Natural killer cell (primary cell): ENCODE data around the gene PECR. TPM values are rescaled to one million over a fixed set of nuclear protein-coding genes. Genes with fewer than 3 reads are reported as not detected.
A peak's percentile ranks its signal among the peaks of the same experiment; 100 is the strongest.

Experiments used
- ATAC-seq, 3 donors: fragments of 150-1000 bp in 2 of 3; fragments of 200-7000 bp in 1 of 3; cut with Tn5 transposase; 1 replicate in 1 of 3; 2 replicates in 2 of 3; pipeline ENCODE4 v1.10.0; 2021; ENCODE audit warnings: mild to moderate bottlenecking in 2 of 3, moderate library complexity in 2 of 3
- DNase-seq, 2 donors: peaks; one replicate each; pipeline versions ENCODE4 v3.0.0 to v3.0.0-alpha.2; 2013 to 2021; ENCODE audit warnings: mixed read lengths in 1 of 2
- H3K27ac ChIP-seq: one replicate; pipeline ENCODE4 v1.5.1; 2013; ENCODE audit warnings: mild to moderate bottlenecking, low read length
- H3K27me3 ChIP-seq: one replicate; pipeline ENCODE4 v1.6.1; 2013; ENCODE audit warnings: low read length; ENCODE audit not compliant: control insufficient read depth, insufficient read depth
- H3K36me3 ChIP-seq: one replicate; pipeline ENCODE4 v1.6.1; 2013; ENCODE audit warnings: low read length; ENCODE audit not compliant: control insufficient read depth, insufficient read depth
- H3K4me1 ChIP-seq: one replicate; pipeline ENCODE4 v1.6.1; 2013; ENCODE audit warnings: low read length; ENCODE audit not compliant: control insufficient read depth, insufficient read depth
- H3K4me3 ChIP-seq: one replicate; pipeline ENCODE4 v1.5.1; 2013; ENCODE audit warnings: low read length
- H3K9me3 ChIP-seq: one replicate; pipeline ENCODE4 v1.6.1; 2013; ENCODE audit warnings: low read length; ENCODE audit not compliant: control insufficient read depth, insufficient read depth
- H3K27ac Mint-ChIP-seq, 2 donors: one replicate each; pipeline ENCODE4 v1.8.0; 2022; ENCODE audit warnings: mild to moderate bottlenecking in 2 of 2, mixed read lengths in 2 of 2, moderate library complexity in 1 of 2
- H3K27me3 Mint-ChIP-seq, 2 donors: one replicate each; pipeline ENCODE4 v1.8.0; 2022; ENCODE audit warnings: low read depth in 2 of 2, mixed read lengths in 2 of 2
- H3K36me3 Mint-ChIP-seq: one replicate; pipeline ENCODE4 v1.8.0; 2022; ENCODE audit warnings: mixed read lengths
- H3K4me1 Mint-ChIP-seq, 2 donors: one replicate each; pipeline ENCODE4 v1.8.0; 2022; ENCODE audit warnings: mixed read lengths in 2 of 2
- H3K4me3 Mint-ChIP-seq: one replicate; pipeline ENCODE4 v1.8.0; 2022; ENCODE audit warnings: mild to moderate bottlenecking, moderate library complexity, mixed read lengths
- H3K9me3 Mint-ChIP-seq, 2 donors: one replicate each; pipeline ENCODE4 v1.8.0; 2022; ENCODE audit warnings: mixed read lengths in 2 of 2
- WGBS: methylation state at CpG from one replicate; pipeline ENCODE4 v1.1.7; 2013; ENCODE audit warnings: missing lambda C conversion rate; ENCODE audit not compliant: insufficient coverage; 5-methylcytosine and 5-hydroxymethylcytosine counted together
- intact Hi-C: fragments of 100-400 bp; cut with micrococcal nuclease; formaldehyde crosslinking; loops from one replicate; pipeline ENCODE4 v1.14.2; 2022
- total RNA-seq, 4 donors: library from RNA; stranded (reverse); fragments of 120-200 nt in 1 of 4; gene quantifications; one replicate each; pipeline versions ENCODE4 v1.2.3 to v1.2.4, GENCODE V29; 2013 to 2022
- TF ChIP-seq, protein P1 (sequence below): fragments of 200-600 bp; IDR thresholded peaks from one replicate; pipeline ENCODE4 v1.8.0; 2022; ENCODE audit warnings: antibody characterized with exemption

The PECR gene
- total RNA-seq, 3 donors from 2014 or later (not counting 1 experiment from before 2014, with no cell fraction given) = 15.4 to 25.7 (median 17.5) TPM

DNA sequence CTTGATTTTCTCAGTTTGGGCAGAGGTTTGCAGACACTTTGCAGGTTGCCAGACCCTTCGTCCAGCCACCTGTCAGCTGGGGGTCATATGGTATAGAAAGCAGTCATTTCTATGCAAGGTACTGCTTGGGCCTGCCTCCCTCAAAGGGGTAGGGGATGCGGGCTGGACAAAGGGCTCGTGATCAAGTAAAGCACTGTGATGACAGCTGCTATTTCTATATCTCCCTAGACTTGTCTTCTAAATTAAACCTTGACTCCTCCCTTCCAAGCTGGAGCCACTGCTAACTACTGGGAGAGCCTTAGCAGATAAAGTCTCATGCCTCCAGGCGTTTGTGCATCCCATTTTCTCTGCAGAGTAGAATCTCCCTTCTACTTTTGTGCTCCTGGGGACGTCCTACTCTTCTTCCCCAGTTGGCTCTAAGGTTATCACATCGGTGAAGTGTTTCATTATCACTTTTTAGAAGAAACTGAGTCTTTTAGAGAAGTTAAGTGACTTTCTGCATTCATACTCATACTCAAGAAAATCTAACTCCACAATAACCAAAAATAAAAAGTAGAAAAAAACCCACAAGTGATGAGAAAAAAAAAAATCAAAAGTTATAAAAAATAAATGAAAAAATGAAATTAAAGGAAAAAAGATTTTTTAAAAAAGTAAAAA is 26.8 kb upstream of the PECR start:
- peak overlapping the region; percentile 98 to 100 for H3K27ac Mint-ChIP-seq
- Histone ChIP-seq H3K27ac (peak overlapping the region; percentile 60), H3K4me3 (peak overlapping the region; percentile 99), H3K36me3 (peaks cover 24% of the 10 kb centered on the region), H3K4me1 (peaks cover 7% of the 10 kb centered on the region), H3K27me3 (no peaks in the 10 kb centered on the region), H3K9me3 (no peaks in the 10 kb centered on the region)
- H3K4me3 Mint-ChIP-seq = peak overlapping the region; percentile 100
- H3K9me3 Mint-ChIP-seq = no peaks in the 10 kb centered on the region
- ATAC-seq = no peak
- H3K27me3 Mint-ChIP-seq = no peaks in the 10 kb centered on the region
- intact Hi-C loops = no loop called here
- WGBS = 81% methylated on average over 5 of the region's 6 CpGs
- TF ChIP-seq, protein P1, sequence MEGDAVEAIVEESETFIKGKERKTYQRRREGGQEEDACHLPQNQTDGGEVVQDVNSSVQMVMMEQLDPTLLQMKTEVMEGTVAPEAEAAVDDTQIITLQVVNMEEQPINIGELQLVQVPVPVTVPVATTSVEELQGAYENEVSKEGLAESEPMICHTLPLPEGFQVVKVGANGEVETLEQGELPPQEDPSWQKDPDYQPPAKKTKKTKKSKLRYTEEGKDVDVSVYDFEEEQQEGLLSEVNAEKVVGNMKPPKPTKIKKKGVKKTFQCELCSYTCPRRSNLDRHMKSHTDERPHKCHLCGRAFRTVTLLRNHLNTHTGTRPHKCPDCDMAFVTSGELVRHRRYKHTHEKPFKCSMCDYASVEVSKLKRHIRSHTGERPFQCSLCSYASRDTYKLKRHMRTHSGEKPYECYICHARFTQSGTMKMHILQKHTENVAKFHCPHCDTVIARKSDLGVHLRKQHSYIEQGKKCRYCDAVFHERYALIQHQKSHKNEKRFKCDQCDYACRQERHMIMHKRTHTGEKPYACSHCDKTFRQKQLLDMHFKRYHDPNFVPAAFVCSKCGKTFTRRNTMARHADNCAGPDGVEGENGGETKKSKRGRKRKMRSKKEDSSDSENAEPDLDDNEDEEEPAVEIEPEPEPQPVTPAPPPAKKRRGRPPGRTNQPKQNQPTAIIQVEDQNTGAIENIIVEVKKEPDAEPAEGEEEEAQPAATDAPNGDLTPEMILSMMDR = no peak
- H3K36me3 Mint-ChIP-seq = peaks cover 7% of the 10 kb centered on the region
- peaks cover 46 to 48% of the 10 kb centered on the region in 2 donors for H3K4me1 Mint-ChIP-seq
- peak in 1 of 2 donors; percentile 33 for DNase-seq

DNA sequence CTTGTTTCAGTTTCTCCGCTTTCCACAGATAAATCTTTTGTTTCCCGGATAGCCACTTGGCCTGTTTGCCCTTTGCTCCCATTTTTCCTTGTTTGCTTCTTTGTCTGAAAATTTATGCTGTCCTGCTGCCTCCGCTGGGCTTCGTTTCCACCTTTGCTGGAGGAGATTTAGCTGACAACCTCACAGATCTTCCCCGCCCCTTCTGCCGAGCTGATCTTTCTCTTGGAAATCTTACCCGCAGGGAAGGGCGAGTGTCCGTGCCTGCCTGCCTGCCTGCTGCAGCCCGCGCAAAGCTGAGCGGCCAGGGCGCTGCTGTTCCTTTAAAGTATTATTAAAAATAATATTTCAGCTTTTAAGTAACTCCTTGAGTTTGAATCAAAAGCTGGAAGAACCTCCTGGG is 26.2 kb upstream of the PECR start:
- no peaks in the 10 kb centered on the region for H3K27me3 Mint-ChIP-seq
- intact Hi-C loops = no loop called here
- DNase-seq = no peak
- no peak overlapping the region for H3K4me3 Mint-ChIP-seq
- Histone ChIP-seq H3K36me3 (peaks cover 21% of the 10 kb centered on the region), H3K4me3 (no peak overlapping the region), H3K9me3 (no peaks in the 10 kb centered on the region), H3K4me1 (peaks cover 7% of the 10 kb centered on the region), H3K27me3 (no peaks in the 10 kb centered on the region), H3K27ac (no peak overlapping the region)
- no peak for ATAC-seq
- 95% methylated on average over 7 of the region's 13 CpGs for WGBS
- TF ChIP-seq, protein P1 = no peak
- H3K36me3 Mint-ChIP-seq = peaks cover under 1% of the 10 kb centered on the region
- H3K4me1 Mint-ChIP-seq = peaks cover 39 to 41% of the 10 kb centered on the region in 2 donors
- H3K27ac Mint-ChIP-seq = no peak overlapping the region
- no peaks in the 10 kb centered on the region for H3K9me3 Mint-ChIP-seq

DNA sequence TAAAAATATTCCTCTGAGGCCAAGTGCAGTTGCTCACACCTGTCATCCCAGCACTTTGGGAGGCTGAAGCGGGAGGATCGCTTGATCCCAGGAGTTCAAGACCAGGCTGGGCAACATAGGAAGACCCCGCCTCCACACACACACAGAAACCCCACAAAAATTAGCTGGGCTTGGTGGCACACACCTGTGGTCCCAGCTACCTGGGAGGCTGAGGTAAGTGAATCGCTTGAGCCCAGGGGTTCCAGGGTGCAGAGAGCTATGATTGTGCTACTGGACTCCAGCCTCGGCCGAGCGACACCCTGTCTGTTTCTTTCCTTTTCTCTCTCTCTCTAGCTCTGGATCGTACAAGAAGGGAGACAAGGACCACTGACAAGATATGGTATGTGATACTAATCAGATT is 25.7 kb upstream of the PECR start:
- ATAC-seq (no peak), DNase-seq (no peak)
- WGBS = 98% methylated on average over 8 of the region's 8 CpGs
- no peaks in the 10 kb centered on the region for H3K36me3 Mint-ChIP-seq
- H3K27ac ChIP-seq = no peak overlapping the region
- H3K9me3 Mint-ChIP-seq = no peaks in the 10 kb centered on the region
- no peaks in the 10 kb centered on the region for H3K9me3 ChIP-seq
- H3K4me3 Mint-ChIP-seq = no peak overlapping the region
- intact Hi-C loops = no loop called here
- H3K4me1 Mint-ChIP-seq = peaks cover 35 to 36% of the 10 kb centered on the region in 2 donors
- H3K27ac Mint-ChIP-seq = no peak overlapping the region
- peaks cover 18% of the 10 kb centered on the region for H3K36me3 ChIP-seq
- H3K27me3 Mint-ChIP-seq = no peaks in the 10 kb centered on the region
- H3K27me3 ChIP-seq = no peaks in the 10 kb centered on the region
- peaks cover 7% of the 10 kb centered on the region for H3K4me1 ChIP-seq
- no peak overlapping the region for H3K4me3 ChIP-seq
- TF ChIP-seq, protein P1 = no peak

DNA sequence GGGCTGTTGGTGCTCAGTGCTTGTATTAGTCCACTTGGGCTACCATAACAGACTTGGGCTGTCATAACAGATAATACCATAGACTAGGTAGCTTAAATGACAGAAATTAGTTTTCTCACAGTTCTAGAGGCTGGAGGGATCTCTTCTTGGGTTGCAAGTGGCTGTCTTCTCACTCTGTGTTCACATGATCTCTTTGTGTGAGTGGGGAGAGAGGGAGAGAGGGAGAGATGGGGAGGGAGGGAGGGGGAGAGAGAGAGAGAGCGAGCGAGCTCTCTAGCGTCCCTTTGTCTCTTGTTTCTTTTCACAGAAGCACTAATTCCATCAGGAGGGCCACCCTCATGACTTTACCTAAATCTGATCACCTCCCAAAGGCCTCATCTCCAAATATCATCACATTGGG is 23.1 kb upstream of the PECR start:
- ATAC-seq (no peak), DNase-seq (no peak)
- TF ChIP-seq, protein P1 = no peak
- H3K4me3 ChIP-seq = no peak overlapping the region
- no peaks in the 10 kb centered on the region for H3K27me3 ChIP-seq
- peaks cover 13 to 14% of the 10 kb centered on the region in 2 donors for H3K4me1 Mint-ChIP-seq
- H3K4me1 ChIP-seq = no peaks in the 10 kb centered on the region
- H3K27ac ChIP-seq = no peak overlapping the region
- no peak overlapping the region for H3K27ac Mint-ChIP-seq
- H3K36me3 ChIP-seq = peaks cover 2% of the 10 kb centered on the region
- H3K27me3 Mint-ChIP-seq = no peaks in the 10 kb centered on the region
- no peak overlapping the region for H3K4me3 Mint-ChIP-seq
- intact Hi-C loops = no loop called here
- H3K36me3 Mint-ChIP-seq = peaks cover 9% of the 10 kb centered on the region
- WGBS = 100% methylated on average over 1 of the region's 3 CpGs
- no peaks in the 10 kb centered on the region for H3K9me3 ChIP-seq
- H3K9me3 Mint-ChIP-seq = no peaks in the 10 kb centered on the region
